Rectal smooth muscle tissue (tissue), 1 donor: ENCODE results near the gene KIF4A.

Experiments
- H3K27ac ChIP-seq: one replicate; pipeline ENCODE4 v1.7.0; 2013; ENCODE audit warnings: low read depth, low read length, inconsistent platforms
- H3K27me3 ChIP-seq: one replicate; pipeline ENCODE4 v1.7.0; 2013; ENCODE audit warnings: low read length; ENCODE audit not compliant: control insufficient read depth, insufficient read depth
- H3K36me3 ChIP-seq: one replicate; pipeline ENCODE4 v1.7.0; 2013; ENCODE audit warnings: low read length; ENCODE audit not compliant: control insufficient read depth, insufficient read depth
- H3K4me1 ChIP-seq: one replicate; pipeline ENCODE4 v1.7.0; 2013; ENCODE audit warnings: low read length; ENCODE audit not compliant: control insufficient read depth, insufficient read depth
- H3K4me3 ChIP-seq: one replicate; pipeline ENCODE4 v1.7.0; 2013; ENCODE audit warnings: low read length
- H3K9ac ChIP-seq: one replicate; pipeline ENCODE4 v1.7.0; 2013; ENCODE audit warnings: low read length

KIF4A gene

GRCh38 chrX:70423936-70424675 lies 134.2 kb downstream of the KIF4A start:
- no peak overlapping the region for H3K27ac ChIP-seq
- H3K9ac ChIP-seq: no peak overlapping the region
- H3K27me3 ChIP-seq: no peaks in the 10 kb centered on the region
- H3K4me1 ChIP-seq: no peaks in the 10 kb centered on the region
- no peak overlapping the region for H3K4me3 ChIP-seq
- no peaks in the 10 kb centered on the region for H3K36me3 ChIP-seq

- Histone ChIP-seq H3K4me1 (no peaks in the 10 kb centered on the region), H3K27me3 (no peaks in the 10 kb centered on the region), H3K4me3 (no peak overlapping the region), H3K9ac (no peak overlapping the region), H3K36me3 (no peaks in the 10 kb centered on the region), H3K27ac (no peak overlapping the region)
Observed at GRCh38 chrX:70424801-70425200, 134.9 kb downstream of the KIF4A start.

DNA sequence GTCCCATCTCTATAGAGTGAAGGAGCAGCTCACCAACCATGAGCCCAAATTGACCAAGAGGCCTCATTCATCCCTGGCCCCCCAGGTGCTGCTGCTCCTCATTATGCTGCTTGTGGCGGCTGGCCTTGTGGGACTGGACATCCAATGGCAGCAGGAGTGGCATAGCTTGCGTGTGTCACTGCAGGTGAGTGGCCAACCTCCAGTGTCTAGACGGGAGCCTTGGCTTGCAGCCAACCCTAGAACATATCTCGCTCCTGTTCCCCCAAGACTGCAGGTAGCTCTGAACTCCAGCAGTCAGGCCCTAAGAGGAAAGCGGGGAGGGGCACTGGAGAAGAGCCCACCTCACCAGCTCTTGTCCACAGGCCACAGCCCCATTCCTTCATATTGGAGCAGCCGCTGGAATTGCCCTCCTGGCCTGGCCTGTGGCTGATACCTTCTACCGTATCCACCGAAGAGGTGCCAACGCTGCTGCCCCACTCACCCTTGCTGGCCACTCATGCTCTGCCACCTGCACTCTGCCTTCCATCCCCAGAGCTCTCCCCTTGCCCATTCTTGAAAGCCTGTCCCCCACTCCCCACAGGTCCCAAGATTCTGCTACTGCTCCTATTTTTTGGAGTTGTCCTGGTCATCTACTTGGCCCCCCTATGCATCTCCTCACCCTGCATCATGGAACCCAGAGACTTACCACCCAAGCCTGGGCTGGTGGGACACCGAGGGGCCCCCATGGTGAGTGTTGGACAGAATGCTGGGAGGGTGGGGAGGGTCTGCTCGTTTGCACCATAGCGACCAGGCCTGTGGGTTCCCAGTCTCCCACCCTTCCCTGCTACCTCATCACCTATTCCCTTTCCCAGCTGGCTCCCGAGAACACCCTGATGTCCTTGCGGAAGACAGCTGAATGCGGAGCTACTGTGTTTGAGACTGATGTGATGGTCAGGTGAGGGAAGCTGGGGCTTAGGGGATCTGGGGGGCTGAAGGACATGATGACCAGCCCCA lies 136.7 kb downstream of the KIF4A start:
- no peak overlapping the region for H3K27ac ChIP-seq
- H3K27me3 ChIP-seq: no peaks in the 10 kb centered on the region
- no peak overlapping the region for H3K9ac ChIP-seq
- no peak overlapping the region for H3K4me3 ChIP-seq
- H3K4me1 ChIP-seq: no peaks in the 10 kb centered on the region
- H3K36me3 ChIP-seq: no peaks in the 10 kb centered on the region

- no peaks in the 10 kb centered on the region for H3K4me1 ChIP-seq
- no peaks in the 10 kb centered on the region for H3K27me3 ChIP-seq
- no peak overlapping the region for H3K9ac ChIP-seq
- H3K27ac ChIP-seq: no peak overlapping the region
- H3K4me3 ChIP-seq: no peak overlapping the region
- no peaks in the 10 kb centered on the region for H3K36me3 ChIP-seq
Observed at GRCh38 chrX:70427365-70427764, 137.5 kb downstream of the KIF4A start.

GRCh38 chrX:70429759-70430158 lies 139.9 kb downstream of the KIF4A start:
- Histone ChIP-seq H3K4me3 (no peak overlapping the region), H3K4me1 (no peaks in the 10 kb centered on the region)

GRCh38 chrX:70432936-70433847 lies 143.3 kb downstream of the KIF4A start:
- no peak overlapping the region for H3K9ac ChIP-seq
- no peaks in the 10 kb centered on the region for H3K4me1 ChIP-seq
- no peaks in the 10 kb centered on the region for H3K36me3 ChIP-seq
- peak overlapping the region; percentile 62 for H3K4me3 ChIP-seq
- no peaks in the 10 kb centered on the region for H3K27me3 ChIP-seq
- H3K27ac ChIP-seq: no peak overlapping the region

More at GRCh38 chrX:70429759-70430158, 139.9 kb downstream of the KIF4A start:
- Histone ChIP-seq H3K27me3 (no peaks in the 10 kb centered on the region), H3K27ac (no peak overlapping the region), H3K36me3 (no peaks in the 10 kb centered on the region), H3K9ac (no peak overlapping the region)

DNA sequence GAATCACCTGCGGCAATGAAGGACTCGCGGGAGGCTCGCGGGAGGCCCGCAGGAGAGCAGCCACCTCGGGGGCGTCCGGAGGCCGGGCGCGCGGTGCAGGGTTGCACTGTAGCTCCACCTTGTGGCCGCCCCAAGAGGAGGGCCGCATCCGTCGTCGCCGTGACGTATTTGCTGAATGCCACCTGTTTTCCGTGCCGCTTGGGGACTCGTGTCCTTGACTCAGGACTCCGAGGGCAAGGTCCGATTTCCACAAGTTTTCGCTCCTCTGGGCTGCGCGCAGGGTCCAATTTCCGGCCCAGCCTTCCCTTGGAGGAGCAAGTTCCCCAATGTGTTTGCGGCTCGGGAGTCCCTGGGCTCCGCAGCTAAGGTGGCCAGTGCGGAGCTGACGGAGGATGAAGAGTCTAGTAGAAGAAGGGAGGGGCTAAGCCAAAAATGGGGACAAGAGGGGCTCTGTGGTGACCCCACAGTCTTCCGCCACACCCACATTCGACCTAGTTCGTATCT lies 144.0 kb downstream of the KIF4A start:
- H3K27ac ChIP-seq: peak overlapping the region; percentile 29
- no peaks in the 10 kb centered on the region for H3K36me3 ChIP-seq
- H3K4me3 ChIP-seq: peak overlapping the region; percentile 62
- H3K27me3 ChIP-seq: no peaks in the 10 kb centered on the region
- H3K9ac ChIP-seq: no peak overlapping the region
- no peaks in the 10 kb centered on the region for H3K4me1 ChIP-seq

DNA sequence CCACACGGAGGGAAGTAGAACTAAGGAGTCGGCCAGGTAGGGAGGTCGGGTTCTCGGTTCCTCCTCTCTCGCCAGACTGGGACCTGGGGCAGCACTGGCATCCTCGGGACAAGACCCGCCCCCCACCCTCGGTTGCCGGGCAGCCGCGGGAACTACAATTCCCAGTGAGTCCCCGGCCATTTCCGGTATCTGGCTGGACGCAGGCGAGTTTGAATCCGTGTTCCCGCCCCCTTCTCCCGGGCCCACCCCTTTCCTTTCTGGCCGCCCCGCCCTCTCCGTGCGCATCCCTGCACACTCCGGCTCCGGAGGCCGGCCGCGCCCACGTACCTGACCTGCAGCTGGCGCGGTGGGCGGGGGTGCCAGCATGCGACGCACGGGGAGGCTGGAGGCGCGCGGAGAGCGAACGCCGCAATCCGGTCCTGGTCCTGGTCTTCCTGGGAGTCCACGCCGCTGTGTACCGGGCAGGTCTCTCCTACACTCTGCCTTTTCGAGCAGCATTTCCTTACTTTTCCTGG lies 144.5 kb downstream of the KIF4A start:
- no peaks in the 10 kb centered on the region for H3K27me3 ChIP-seq
- H3K9ac ChIP-seq: no peak overlapping the region
- H3K4me3 ChIP-seq: peak overlapping the region; percentile 64
- no peaks in the 10 kb centered on the region for H3K4me1 ChIP-seq
- no peaks in the 10 kb centered on the region for H3K36me3 ChIP-seq
- H3K27ac ChIP-seq: peak overlapping the region; percentile 29

DNA sequence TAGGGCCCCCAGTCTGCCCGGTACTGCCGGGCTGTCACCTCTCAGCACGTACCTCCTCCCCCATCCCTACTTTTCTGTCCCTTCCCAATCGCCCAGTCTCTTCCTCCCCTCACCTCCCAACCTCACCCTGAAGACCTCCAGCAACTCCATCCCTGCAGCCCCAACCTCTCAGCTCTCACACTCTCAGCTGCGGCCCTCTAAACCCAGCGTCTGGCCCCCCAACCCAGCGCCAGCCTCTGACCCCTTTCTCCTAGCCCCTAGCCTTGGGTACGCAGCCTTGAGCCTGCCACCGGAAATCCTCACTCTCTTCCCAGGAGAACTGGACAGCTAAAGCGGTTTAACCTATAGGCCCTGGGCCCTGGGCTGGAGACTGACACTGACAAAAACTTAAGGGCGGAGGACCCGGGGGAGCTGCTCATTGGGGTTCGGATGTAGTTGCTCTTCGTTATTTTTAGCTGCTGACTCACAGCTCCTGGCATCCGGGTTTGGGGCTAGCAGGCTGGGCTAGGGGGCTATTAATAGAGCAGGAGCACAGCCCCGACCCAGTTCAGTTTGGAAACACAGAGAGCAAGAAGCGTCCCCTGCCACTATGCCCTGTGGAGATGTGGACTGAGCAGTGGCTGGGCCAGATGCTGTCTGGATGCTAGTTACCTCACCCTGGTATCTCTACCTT lies 145.1 kb downstream of the KIF4A start:
- H3K4me1 ChIP-seq: no peaks in the 10 kb centered on the region
- no peak overlapping the region for H3K9ac ChIP-seq
- H3K36me3 ChIP-seq: no peaks in the 10 kb centered on the region
- no peaks in the 10 kb centered on the region for H3K27me3 ChIP-seq
- peak overlapping the region; percentile 64 for H3K4me3 ChIP-seq
- H3K27ac ChIP-seq: no peak overlapping the region

- H3K27ac ChIP-seq: no peak overlapping the region
- no peaks in the 10 kb centered on the region for H3K27me3 ChIP-seq
- no peaks in the 10 kb centered on the region for H3K4me1 ChIP-seq
Observed at GRCh38 chrX:70436343-70436742, 146.4 kb downstream of the KIF4A start.

GRCh38 chrX:70437011-70437410 lies 147.1 kb downstream of the KIF4A start:
- Histone ChIP-seq H3K4me3 (no peak overlapping the region), H3K27ac (no peak overlapping the region), H3K36me3 (no peaks in the 10 kb centered on the region), H3K27me3 (no peaks in the 10 kb centered on the region), H3K9ac (no peak overlapping the region), H3K4me1 (no peaks in the 10 kb centered on the region)

More at GRCh38 chrX:70436343-70436742, 146.4 kb downstream of the KIF4A start:
- H3K4me3 ChIP-seq: no peak overlapping the region
- H3K9ac ChIP-seq: no peak overlapping the region
- H3K36me3 ChIP-seq: no peaks in the 10 kb centered on the region
